ENCODE data around the gene ELAVL4.

DNA sequence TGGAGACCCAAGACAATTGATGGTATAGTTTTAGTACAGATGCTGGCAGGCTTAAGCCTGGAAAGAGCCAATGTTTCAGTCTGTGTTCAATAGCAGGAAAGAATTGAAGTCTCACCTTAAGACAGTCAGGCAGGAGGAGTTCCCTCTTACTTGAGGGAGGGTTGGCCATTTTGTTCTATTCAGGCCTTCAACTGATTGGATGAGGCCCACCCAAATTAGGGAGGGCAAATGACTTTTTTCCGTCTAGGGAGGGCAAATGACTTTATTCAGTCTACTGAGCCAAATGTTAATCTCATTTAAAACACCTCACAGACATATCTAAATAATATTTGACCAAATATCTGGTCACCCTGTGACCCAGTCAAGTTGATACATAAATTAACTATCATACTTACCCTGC lies 31.4 kb upstream of the ELAVL4 start:
- TF ChIP-seq, protein P1, sequence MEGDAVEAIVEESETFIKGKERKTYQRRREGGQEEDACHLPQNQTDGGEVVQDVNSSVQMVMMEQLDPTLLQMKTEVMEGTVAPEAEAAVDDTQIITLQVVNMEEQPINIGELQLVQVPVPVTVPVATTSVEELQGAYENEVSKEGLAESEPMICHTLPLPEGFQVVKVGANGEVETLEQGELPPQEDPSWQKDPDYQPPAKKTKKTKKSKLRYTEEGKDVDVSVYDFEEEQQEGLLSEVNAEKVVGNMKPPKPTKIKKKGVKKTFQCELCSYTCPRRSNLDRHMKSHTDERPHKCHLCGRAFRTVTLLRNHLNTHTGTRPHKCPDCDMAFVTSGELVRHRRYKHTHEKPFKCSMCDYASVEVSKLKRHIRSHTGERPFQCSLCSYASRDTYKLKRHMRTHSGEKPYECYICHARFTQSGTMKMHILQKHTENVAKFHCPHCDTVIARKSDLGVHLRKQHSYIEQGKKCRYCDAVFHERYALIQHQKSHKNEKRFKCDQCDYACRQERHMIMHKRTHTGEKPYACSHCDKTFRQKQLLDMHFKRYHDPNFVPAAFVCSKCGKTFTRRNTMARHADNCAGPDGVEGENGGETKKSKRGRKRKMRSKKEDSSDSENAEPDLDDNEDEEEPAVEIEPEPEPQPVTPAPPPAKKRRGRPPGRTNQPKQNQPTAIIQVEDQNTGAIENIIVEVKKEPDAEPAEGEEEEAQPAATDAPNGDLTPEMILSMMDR (conservative IDR thresholded peaks at IDR 0.05 in 1 of 2, IDR thresholded peaks at IDR 0.05 in 1 of 2; ENCODE audit: low read depth in 1 of 2, low read length in 2 of 2) = no peak
- no peak for TF ChIP-seq EZH2 (IDR thresholded peaks at IDR 0.05; ENCODE audit: low read length, missing control alignments)
